Esophagus squamous epithelium (tissue), 5 donors: ENCODE measurements around the gene SPEG. TPM values are rescaled to one million over a fixed set of nuclear protein-coding genes. Genes with fewer than 3 reads are reported as not detected.

Experiments
- DNase-seq: peaks from one replicate; lab custom pipeline; 2025; lab: John Stamatoyannopoulos, UW
- H3K27ac ChIP-seq, 4 donors: fragments of 200-600 bp; sonication (generic); one replicate each; pipeline ENCODE4 v1.5.1; 2016 to 2019; ENCODE audit warnings: mild to moderate bottlenecking in 1 of 4
- H3K27me3 ChIP-seq, 4 donors: fragments of 200-600 bp; sonication (generic); 1 replicate in 3 of 4; 2 replicates in 1 of 4; pipeline versions ENCODE4 v1.5.1 to v1.6.0; 2017 to 2021; ENCODE audit warnings: antibody characterized with exemption in 1 of 4
- H3K36me3 ChIP-seq, 3 donors: fragments of 200-600 bp; sonication (generic); one replicate each; pipeline ENCODE4 v1.5.1; 2016 to 2019
- H3K4me1 ChIP-seq, 3 donors: fragments of 200-600 bp; sonication (generic); one replicate each; pipeline ENCODE4 v1.5.1; 2017 to 2019
- H3K4me3 ChIP-seq, 4 donors: fragments of 200-600 bp; sonication (generic); 1 replicate in 3 of 4; 2 replicates in 1 of 4; pipeline ENCODE4 v1.5.1; 2016 to 2019; ENCODE audit warnings: mild to moderate bottlenecking in 2 of 4, moderate library complexity in 1 of 4
- H3K9me3 ChIP-seq, 3 donors: fragments of 200-600 bp; sonication (generic); one replicate each; pipeline ENCODE4 v1.5.1; 2016 to 2019
- CTCF ChIP-seq, 6 experiments: fragments of 450-650 bp in 4 of 6; fragments of 200-600 bp in 2 of 6; sonication (generic) in 2 of 6; IDR thresholded peaks; one replicate each; pipeline ENCODE4 v1.5.1; 2016 to 2019; ENCODE audit warnings: antibody characterized with exemption in 6 of 6, mild to moderate bottlenecking in 4 of 6, moderate library complexity in 4 of 6
- POLR2A ChIP-seq, 4 donors: fragments of 450-650 bp; IDR thresholded peaks; one replicate each; pipeline ENCODE4 v1.6.1; 2017; ENCODE audit warnings: antibody characterized with exemption in 4 of 4, mild to moderate bottlenecking in 4 of 4, moderate library complexity in 3 of 4
- WGBS, 2 donors: methylation state at CpG; one replicate each; pipeline ENCODE4 v1.1.5; 2018; 5-methylcytosine and 5-hydroxymethylcytosine counted together
- intact Hi-C: fragments of 100-400 bp; cut with DNase I; formaldehyde crosslinking; loops from one replicate; pipeline ENCODE4 v1.15.0; 2022
- total RNA-seq, 4 donors: library from RNA; depleted of rRNA; stranded (reverse); fragments of >200 nt; gene quantifications; one replicate each; pipeline ENCODE4 v1.1.0, GENCODE V29; 2016
- donor health status: DM: yes; HTN: yes; CAD: no.

SPEG gene
- total RNA-seq, 4 donors from 2014 or later = 3.8 to 29.0 (median 5.0) TPM

- Histone ChIP-seq H3K4me3 (no peak overlapping the region), H3K9me3 (peaks cover 0 to 12% (median 12%) of the 10 kb centered on the region in 3 donors), H3K27ac (peak overlapping the region; percentile 21 to 87 (median 85)), H3K4me1 (peaks cover 0 to 24% (median 0%) of the 10 kb centered on the region in 3 donors), H3K36me3 (no peaks in the 10 kb centered on the region), H3K27me3 (peaks cover 0 to 64% (median 5%) of the 10 kb centered on the region in 4 donors)
- WGBS, 2 donors = 37 to 49% methylated on average over 5 of the region's 5 CpGs
- no peak for DNase-seq
- TF ChIP-seq POLR2A (IDR thresholded peaks at IDR 0.05) (no peak), CTCF (IDR thresholded peaks at IDR 0.05) (no peak)
- intact Hi-C loops = no loop called here
Measured at GRCh38 chr2:219415580-219416234, 18.9 kb upstream of the SPEG start.

- peak overlapping the region; percentile 21 to 87 (median 85) for H3K27ac ChIP-seq
- no peak for DNase-seq
- peaks cover 0 to 12% (median 12%) of the 10 kb centered on the region in 3 donors for H3K9me3 ChIP-seq
- TF ChIP-seq CTCF (IDR thresholded peaks at IDR 0.05) (no peak), POLR2A (IDR thresholded peaks at IDR 0.05) (no peak)
- H3K4me3 ChIP-seq = no peak overlapping the region
- peaks cover 0 to 65% (median 5%) of the 10 kb centered on the region in 4 donors for H3K27me3 ChIP-seq
- peaks cover 0 to 24% (median 0%) of the 10 kb centered on the region in 3 donors for H3K4me1 ChIP-seq
- intact Hi-C loops = no loop called here
- H3K36me3 ChIP-seq = no peaks in the 10 kb centered on the region
- 41 to 44% methylated on average over 3 of the region's 3 CpGs for WGBS, 2 donors
Measured at GRCh38 chr2:219416235-219416602, 18.4 kb upstream of the SPEG start.

- Histone ChIP-seq H3K4me3 (no peak overlapping the region), H3K4me1 (peaks cover 0 to 24% (median 0%) of the 10 kb centered on the region in 3 donors), H3K36me3 (no peaks in the 10 kb centered on the region), H3K9me3 (peaks cover 0 to 12% (median 8%) of the 10 kb centered on the region in 3 donors), H3K27ac (peak overlapping the region; percentile 21 to 87 (median 85)), H3K27me3 (peaks cover 0 to 59% (median 5%) of the 10 kb centered on the region in 4 donors)
- intact Hi-C loops = no loop called here
- DNase-seq = no peak
- 71% methylated on average over 4 of the region's 4 CpGs; no CpG with 5 or more reads in 1 of the 2 donors for WGBS, 2 donors
- TF ChIP-seq CTCF (IDR thresholded peaks at IDR 0.05) (no peak), POLR2A (IDR thresholded peaks at IDR 0.05) (no peak)
Measured at GRCh38 chr2:219416938-219417337, 17.7 kb upstream of the SPEG start.

DNA sequence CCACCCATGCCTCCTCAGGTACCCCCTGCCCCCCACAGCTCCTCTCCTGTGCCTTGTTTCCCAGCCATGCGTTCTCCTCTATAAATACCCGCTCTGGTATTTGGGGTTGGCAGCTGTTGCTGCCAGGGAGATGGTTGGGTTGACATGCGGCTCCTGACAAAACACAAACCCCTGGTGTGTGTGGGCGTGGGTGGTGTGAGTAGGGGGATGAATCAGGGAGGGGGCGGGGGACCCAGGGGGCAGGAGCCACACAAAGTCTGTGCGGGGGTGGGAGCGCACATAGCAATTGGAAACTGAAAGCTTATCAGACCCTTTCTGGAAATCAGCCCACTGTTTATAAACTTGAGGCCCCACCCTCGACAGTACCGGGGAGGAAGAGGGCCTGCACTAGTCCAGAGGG, 17.3 kb upstream of the SPEG start:
- 30 to 65% methylated on average over 2 to 9 of the region's 9 CpGs for WGBS, 2 donors

More for the DNA sequence above, 17.3 kb upstream of the SPEG start:
- intact Hi-C loops = no loop called here
- peak overlapping the region in 1 of 4 donors; percentile 56 for H3K4me3 ChIP-seq
- peaks cover 0 to 9% (median 4%) of the 10 kb centered on the region in 3 donors for H3K9me3 ChIP-seq
- H3K36me3 ChIP-seq = no peaks in the 10 kb centered on the region
- peak overlapping the region; percentile 46 to 87 (median 85) for H3K27ac ChIP-seq
- TF ChIP-seq POLR2A (IDR thresholded peaks at IDR 0.05) (no peak), CTCF (IDR thresholded peaks at IDR 0.05) (no peak)
- peaks cover 0 to 55% (median 5%) of the 10 kb centered on the region in 4 donors for H3K27me3 ChIP-seq
- H3K4me1 ChIP-seq = peaks cover 0 to 24% (median 0%) of the 10 kb centered on the region in 3 donors
- DNase-seq = no peak
